Measurements from ENCODE around the gene PCID2. TPM values are rescaled to one million over a fixed set of nuclear protein-coding genes. Genes with fewer than 3 reads are reported as not detected.

PCID2 gene
- polyA plus RNA-seq, 1 donor from 2014 or later: 81.3 TPM

DNA sequence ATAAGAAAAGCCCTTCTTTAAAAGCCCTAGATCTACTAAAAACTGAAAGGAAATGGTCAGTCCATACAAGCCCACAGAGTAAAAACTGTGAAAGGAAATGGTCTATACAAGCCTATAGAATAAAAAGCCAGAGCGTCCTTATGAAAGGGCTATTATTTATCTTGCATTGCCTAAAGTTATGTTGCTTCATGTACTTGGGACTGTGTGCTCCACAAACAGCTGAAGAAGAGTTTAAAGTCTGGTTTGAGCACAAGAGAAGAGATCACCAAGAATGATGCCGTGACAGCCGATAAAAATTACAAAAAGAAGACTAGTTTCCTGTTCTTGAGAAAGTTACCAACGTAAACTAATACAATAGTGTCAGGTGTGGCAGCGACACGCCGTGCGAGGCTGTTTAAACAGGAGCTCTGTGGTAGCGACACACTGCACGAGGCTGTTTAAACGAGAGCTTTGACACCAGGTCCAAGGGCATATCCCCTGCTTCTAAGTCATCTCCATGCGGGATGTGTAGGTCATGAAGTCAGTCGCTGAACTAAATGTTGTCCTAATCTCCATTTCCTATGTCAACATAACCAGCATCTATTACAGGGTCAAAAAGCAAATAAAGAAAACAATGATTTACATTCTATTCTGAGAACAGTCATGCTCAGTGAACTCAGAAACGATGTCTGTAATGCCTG is 24.9 kb downstream of the PCID2 start:
- H3K36me3 ChIP-seq (ENCODE audit: insufficient read depth, low read length): peaks cover 9% of the 10 kb centered on the region

DNA sequence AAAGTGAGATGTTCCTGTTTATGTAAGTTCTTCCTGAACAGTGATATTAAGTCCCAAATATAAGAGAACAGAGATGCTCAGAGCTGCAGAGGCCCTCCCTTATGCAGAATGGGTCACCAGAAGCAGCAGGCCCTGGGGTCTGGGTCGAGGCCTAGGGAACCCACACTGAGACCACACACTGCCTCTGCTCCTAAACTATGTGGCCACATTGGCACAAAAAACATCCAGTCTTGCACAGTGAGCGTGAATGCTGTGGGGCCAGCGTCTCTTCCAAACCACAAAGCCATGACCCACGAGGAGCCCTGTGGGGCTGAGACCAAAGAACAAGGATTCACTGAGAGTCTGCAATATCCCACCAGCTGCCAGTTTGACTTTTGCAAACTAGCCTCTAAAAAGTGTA is 26.4 kb downstream of the PCID2 start:
- Histone ChIP-seq H4K20me1 (ENCODE audit: insufficient read depth) (no peaks in the 10 kb centered on the region), H3K4me2 (ENCODE audit: low read length) (no peak overlapping the region), H3K79me2 (replicated peaks; ENCODE audit: insufficient read depth, low read length) (no peaks in the 10 kb centered on the region), H3K27me3 (ENCODE audit: insufficient read depth, low read depth, low read length) (no peaks in the 10 kb centered on the region), H3F3A (ENCODE audit: insufficient read depth, low read length, poor library complexity, severe bottlenecking) (no peaks in the 10 kb centered on the region), H3K4me3 (ENCODE audit: low read length) (no peak overlapping the region), H3K36me3 (ENCODE audit: insufficient read depth, low read length) (peaks cover 4% of the 10 kb centered on the region), H3K9me2 (ENCODE audit: insufficient read depth, low read length) (no peaks in the 10 kb centered on the region), H2AFZ (ENCODE audit: low read depth, low read length) (no peak overlapping the region), H3K9ac (ENCODE audit: low read length) (no peak overlapping the region), H3K27ac (ENCODE audit: low read length) (no peak overlapping the region), H3K9me3 (ENCODE audit: low read length) (no peaks in the 10 kb centered on the region)
- TF ChIP-seq SMC3 (conservative IDR thresholded peaks at IDR 0.05; ENCODE audit: poor library complexity) (no peak), POLR2AphosphoS5 (IDR thresholded peaks at IDR 0.05) (no peak), RAD21 (conservative IDR thresholded peaks at IDR 0.05) (no peak), EP300 (conservative IDR thresholded peaks at IDR 0.05; ENCODE audit: poor library complexity, severe bottlenecking) (no peak), EZH2 (IDR thresholded peaks at IDR 0.05; ENCODE audit: borderline replicate concordance, insufficient read depth, low read length, poor library complexity, severe bottlenecking) (no peak), MXI1 (conservative IDR thresholded peaks at IDR 0.05; ENCODE audit: poor library complexity, severe bottlenecking) (no peak), TAF1 (IDR thresholded peaks at IDR 0.05; ENCODE audit: low read depth) (no peak)
- TF ChIP-seq, protein P1, sequence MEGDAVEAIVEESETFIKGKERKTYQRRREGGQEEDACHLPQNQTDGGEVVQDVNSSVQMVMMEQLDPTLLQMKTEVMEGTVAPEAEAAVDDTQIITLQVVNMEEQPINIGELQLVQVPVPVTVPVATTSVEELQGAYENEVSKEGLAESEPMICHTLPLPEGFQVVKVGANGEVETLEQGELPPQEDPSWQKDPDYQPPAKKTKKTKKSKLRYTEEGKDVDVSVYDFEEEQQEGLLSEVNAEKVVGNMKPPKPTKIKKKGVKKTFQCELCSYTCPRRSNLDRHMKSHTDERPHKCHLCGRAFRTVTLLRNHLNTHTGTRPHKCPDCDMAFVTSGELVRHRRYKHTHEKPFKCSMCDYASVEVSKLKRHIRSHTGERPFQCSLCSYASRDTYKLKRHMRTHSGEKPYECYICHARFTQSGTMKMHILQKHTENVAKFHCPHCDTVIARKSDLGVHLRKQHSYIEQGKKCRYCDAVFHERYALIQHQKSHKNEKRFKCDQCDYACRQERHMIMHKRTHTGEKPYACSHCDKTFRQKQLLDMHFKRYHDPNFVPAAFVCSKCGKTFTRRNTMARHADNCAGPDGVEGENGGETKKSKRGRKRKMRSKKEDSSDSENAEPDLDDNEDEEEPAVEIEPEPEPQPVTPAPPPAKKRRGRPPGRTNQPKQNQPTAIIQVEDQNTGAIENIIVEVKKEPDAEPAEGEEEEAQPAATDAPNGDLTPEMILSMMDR (IDR thresholded peaks at IDR 0.05; ENCODE audit: poor library complexity, severe bottlenecking): no peak
- TF ChIP-seq, protein P2, sequence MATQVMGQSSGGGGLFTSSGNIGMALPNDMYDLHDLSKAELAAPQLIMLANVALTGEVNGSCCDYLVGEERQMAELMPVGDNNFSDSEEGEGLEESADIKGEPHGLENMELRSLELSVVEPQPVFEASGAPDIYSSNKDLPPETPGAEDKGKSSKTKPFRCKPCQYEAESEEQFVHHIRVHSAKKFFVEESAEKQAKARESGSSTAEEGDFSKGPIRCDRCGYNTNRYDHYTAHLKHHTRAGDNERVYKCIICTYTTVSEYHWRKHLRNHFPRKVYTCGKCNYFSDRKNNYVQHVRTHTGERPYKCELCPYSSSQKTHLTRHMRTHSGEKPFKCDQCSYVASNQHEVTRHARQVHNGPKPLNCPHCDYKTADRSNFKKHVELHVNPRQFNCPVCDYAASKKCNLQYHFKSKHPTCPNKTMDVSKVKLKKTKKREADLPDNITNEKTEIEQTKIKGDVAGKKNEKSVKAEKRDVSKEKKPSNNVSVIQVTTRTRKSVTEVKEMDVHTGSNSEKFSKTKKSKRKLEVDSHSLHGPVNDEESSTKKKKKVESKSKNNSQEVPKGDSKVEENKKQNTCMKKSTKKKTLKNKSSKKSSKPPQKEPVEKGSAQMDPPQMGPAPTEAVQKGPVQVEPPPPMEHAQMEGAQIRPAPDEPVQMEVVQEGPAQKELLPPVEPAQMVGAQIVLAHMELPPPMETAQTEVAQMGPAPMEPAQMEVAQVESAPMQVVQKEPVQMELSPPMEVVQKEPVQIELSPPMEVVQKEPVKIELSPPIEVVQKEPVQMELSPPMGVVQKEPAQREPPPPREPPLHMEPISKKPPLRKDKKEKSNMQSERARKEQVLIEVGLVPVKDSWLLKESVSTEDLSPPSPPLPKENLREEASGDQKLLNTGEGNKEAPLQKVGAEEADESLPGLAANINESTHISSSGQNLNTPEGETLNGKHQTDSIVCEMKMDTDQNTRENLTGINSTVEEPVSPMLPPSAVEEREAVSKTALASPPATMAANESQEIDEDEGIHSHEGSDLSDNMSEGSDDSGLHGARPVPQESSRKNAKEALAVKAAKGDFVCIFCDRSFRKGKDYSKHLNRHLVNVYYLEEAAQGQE (IDR thresholded peaks at IDR 0.05; ENCODE audit: borderline replicate concordance): no peak

More for the DNA sequence above, 24.9 kb downstream of the PCID2 start:
- H2AFZ ChIP-seq (ENCODE audit: low read depth, low read length): no peak overlapping the region
- no peaks in the 10 kb centered on the region for H4K20me1 ChIP-seq (ENCODE audit: insufficient read depth)
- H3K4me3 ChIP-seq (ENCODE audit: low read length): no peak overlapping the region
- no peaks in the 10 kb centered on the region for H3K79me2 ChIP-seq (replicated peaks; ENCODE audit: insufficient read depth, low read length)
- no peak for TF ChIP-seq POLR2AphosphoS5 (IDR thresholded peaks at IDR 0.05)
- TF ChIP-seq TAF1 (IDR thresholded peaks at IDR 0.05; ENCODE audit: low read depth): no peak
- H3K4me2 ChIP-seq (ENCODE audit: low read length): no peak overlapping the region
- H3K27ac ChIP-seq (ENCODE audit: low read length): no peak overlapping the region
- H3K9me3 ChIP-seq (ENCODE audit: low read length): no peaks in the 10 kb centered on the region
- H3K9ac ChIP-seq (ENCODE audit: low read length): no peak overlapping the region
- H3K9me2 ChIP-seq (ENCODE audit: insufficient read depth, low read length): no peaks in the 10 kb centered on the region
- no peaks in the 10 kb centered on the region for H3K27me3 ChIP-seq (ENCODE audit: insufficient read depth, low read depth, low read length)
- H3F3A ChIP-seq (ENCODE audit: insufficient read depth, low read length, poor library complexity, severe bottlenecking): no peaks in the 10 kb centered on the region
